Right lobe of liver (tissue), 6 donors: Measurements from ENCODE around the gene NEURL1. TPM values are rescaled to one million over a fixed set of nuclear protein-coding genes. Genes with fewer than 3 reads are reported as not detected.
A peak's percentile ranks its signal among the peaks of the same experiment; 100 is the strongest.

Source experiments
- ATAC-seq, 4 donors: fragments of 200-7000 bp; cut with Tn5 transposase; one replicate each; pipeline ENCODE4 v1.9.1; 2020; ENCODE audit warnings: mild to moderate bottlenecking in 4 of 4, moderate library complexity in 4 of 4
- DNase-seq, 3 donors: peaks; one replicate each; pipeline ENCODE4 v3.0.0-alpha.2; 2020
- H3K27ac ChIP-seq, 3 donors: fragments of 200-600 bp; one replicate each; pipeline ENCODE4 v1.8.0; 2022
- H3K27me3 ChIP-seq, 2 donors: fragments of 200-600 bp; one replicate each; pipeline ENCODE4 v1.8.0; 2022
- H3K36me3 ChIP-seq, 4 donors: fragments of 200-600 bp; sonication (generic) in 1 of 4; one replicate each; pipeline versions ENCODE4 v1.5.1 to v1.8.0; 2017 to 2022; ENCODE audit warnings: control low read depth in 1 of 4
- H3K4me1 ChIP-seq, 4 donors: fragments of 200-600 bp; sonication (generic) in 1 of 4; one replicate each; pipeline versions ENCODE4 v1.5.1 to v1.8.0; 2017 to 2022; ENCODE audit warnings: control low read depth in 1 of 4
- H3K4me3 ChIP-seq, 3 donors: fragments of 200-600 bp; one replicate each; pipeline ENCODE4 v1.8.0; 2022
- H3K9me3 ChIP-seq, 4 donors: fragments of 200-600 bp; sonication (generic) in 1 of 4; one replicate each; pipeline versions ENCODE4 v1.5.1 to v1.8.0; 2017 to 2022; ENCODE audit warnings: control low read depth in 1 of 4
- POLR2A ChIP-seq: fragments of 450-650 bp; IDR thresholded peaks from one replicate; pipeline ENCODE4 v1.6.1; 2017; ENCODE audit warnings: antibody characterized with exemption, mild to moderate bottlenecking
- WGBS: methylation state at CpG from one replicate; pipeline ENCODE4 v1.1.6; 2018; ENCODE audit warnings: low coverage, low lambda C conversion rate; ENCODE audit not compliant: insufficient coverage; ENCODE audit errors: missing lambda C conversion rate; 5-methylcytosine and 5-hydroxymethylcytosine counted together
- intact Hi-C, 2 donors: fragments of 100-400 bp; cut with DNase I; formaldehyde crosslinking; loops; one replicate each; pipeline versions ENCODE4 v1.11.2 to v1.14.1; 2022
- total RNA-seq, 6 experiments: library from RNA; depleted of rRNA in 2 of 6; stranded (reverse); fragments of >200 nt in 2 of 6; fragmentation: NEBNext Ultra II Directional in 3 of 6; extraction: Animal tissue kit (Norgen Biotek cat#: 25700) in 3 of 6; gene quantifications; one replicate each; pipeline versions ENCODE4 v1.1.0 to v1.2.4, GENCODE V29; 2016 to 2023
- TF ChIP-seq, protein P1 (sequence below), 4 donors: fragments of 200-600 bp in 3 of 4; fragments of 450-650 bp in 1 of 4; IDR thresholded peaks; one replicate each; pipeline versions ENCODE4 v1.5.1 to v1.8.0; 2016 to 2022; ENCODE audit warnings: antibody characterized with exemption in 4 of 4, mild to moderate bottlenecking in 2 of 4
- donor health status: DM: no; HTN: yes; CAD: no.
- donor health status: DM: no; HTN: no; CAD: no.
- donor health status: DM: no; HTN: no; CAD: no.
- donor health status: DM: no; HTN: yes; CAD: no.
- donor health status: DM: no; HTN: yes; CAD: no.

The NEURL1 gene
- total RNA-seq, 6 experiments from 2014 or later: 0.10 to 1.6 (median 0.83) TPM; not detected in 1

DNA sequence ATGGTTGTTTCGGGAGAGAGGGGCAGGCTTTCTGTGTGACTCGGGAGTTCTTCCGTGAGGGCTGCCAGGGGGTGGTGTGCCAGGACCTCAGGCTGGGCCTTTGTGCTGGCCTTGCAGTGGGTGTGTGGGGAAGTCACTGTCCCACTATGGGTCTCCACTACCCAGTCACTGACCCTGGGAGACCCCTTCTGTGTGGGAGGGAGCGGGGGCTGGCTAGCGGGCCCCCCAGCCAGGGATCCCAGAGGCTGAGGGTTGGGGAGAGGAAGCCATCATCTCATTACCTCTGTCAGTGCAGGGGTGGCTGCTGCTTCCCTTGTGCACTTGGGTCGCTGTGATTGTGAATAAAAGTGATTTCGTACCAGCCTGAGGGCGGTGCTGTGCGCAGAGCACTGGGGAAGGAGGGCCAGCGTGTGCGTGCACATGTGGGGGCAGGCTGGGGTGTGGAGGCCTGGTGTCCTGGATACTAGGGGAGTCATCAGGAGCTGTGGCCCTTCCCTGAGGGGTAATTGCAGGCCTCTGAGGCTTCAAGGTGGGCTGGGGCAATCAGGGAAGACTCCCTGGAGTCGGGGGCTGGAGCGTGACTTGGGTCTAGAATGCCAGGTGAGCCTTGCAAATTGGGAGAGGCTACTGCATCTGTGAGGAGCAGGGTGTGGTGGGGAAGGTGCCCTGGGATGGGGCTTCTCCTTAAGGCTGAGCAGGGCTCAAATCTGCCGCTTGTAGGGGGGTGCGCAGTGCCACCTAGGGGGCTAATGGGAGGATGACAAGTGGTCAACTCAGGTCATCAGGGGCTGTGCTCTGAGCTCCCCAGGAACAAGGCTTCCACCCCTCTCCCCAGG is 98.9 kb downstream of the NEURL1 start:
- Histone ChIP-seq H3K9me3 (no peaks in the 10 kb centered on the region), H3K4me3 (no peak overlapping the region), H3K27ac (no peak overlapping the region), H3K36me3 (no peaks in the 10 kb centered on the region), H3K4me1 (peaks cover 0 to 7% (median 0%) of the 10 kb centered on the region in 4 donors), H3K27me3 (no peaks in the 10 kb centered on the region)
- WGBS: 78% methylated on average over 5 of the region's 15 CpGs
- intact Hi-C loops: loop anchor here in 1 of 2 donors (5.0 kb wide), 1 partner anchor 175 kb away; no protein-coding TSS in a partner anchor
- peak in 1 of 3 donors; percentile 47 for DNase-seq
- ATAC-seq: peak; percentile 67 to 73 (median 70)
- TF ChIP-seq, protein P1, sequence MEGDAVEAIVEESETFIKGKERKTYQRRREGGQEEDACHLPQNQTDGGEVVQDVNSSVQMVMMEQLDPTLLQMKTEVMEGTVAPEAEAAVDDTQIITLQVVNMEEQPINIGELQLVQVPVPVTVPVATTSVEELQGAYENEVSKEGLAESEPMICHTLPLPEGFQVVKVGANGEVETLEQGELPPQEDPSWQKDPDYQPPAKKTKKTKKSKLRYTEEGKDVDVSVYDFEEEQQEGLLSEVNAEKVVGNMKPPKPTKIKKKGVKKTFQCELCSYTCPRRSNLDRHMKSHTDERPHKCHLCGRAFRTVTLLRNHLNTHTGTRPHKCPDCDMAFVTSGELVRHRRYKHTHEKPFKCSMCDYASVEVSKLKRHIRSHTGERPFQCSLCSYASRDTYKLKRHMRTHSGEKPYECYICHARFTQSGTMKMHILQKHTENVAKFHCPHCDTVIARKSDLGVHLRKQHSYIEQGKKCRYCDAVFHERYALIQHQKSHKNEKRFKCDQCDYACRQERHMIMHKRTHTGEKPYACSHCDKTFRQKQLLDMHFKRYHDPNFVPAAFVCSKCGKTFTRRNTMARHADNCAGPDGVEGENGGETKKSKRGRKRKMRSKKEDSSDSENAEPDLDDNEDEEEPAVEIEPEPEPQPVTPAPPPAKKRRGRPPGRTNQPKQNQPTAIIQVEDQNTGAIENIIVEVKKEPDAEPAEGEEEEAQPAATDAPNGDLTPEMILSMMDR (IDR thresholded peaks at IDR 0.05): peak; percentile 42 to 58 (median 56)
- TF ChIP-seq POLR2A: no peak

- TF ChIP-seq, protein P1 (IDR thresholded peaks at IDR 0.05): no peak
- TF ChIP-seq POLR2A: no peak
- Histone ChIP-seq H3K27me3 (no peaks in the 10 kb centered on the region), H3K27ac (no peak overlapping the region), H3K4me1 (peaks cover 0 to 7% (median 0%) of the 10 kb centered on the region in 4 donors), H3K9me3 (no peaks in the 10 kb centered on the region), H3K36me3 (no peaks in the 10 kb centered on the region), H3K4me3 (no peak overlapping the region)
- 74% methylated on average over 3 of the region's 3 CpGs for WGBS
- DNase-seq (no peak), ATAC-seq (no peak)
- intact Hi-C loops: loop anchor here in 1 of 2 donors (5.0 kb wide), 1 partner anchor 176 kb away; no protein-coding TSS in a partner anchor
These were observed 99.6 kb downstream of the NEURL1 start for GRCh38 chr10:103593022-103593570.

- no peaks in the 10 kb centered on the region for H3K9me3 ChIP-seq
- intact Hi-C loops: no loop called here
- TF ChIP-seq, protein P1 (IDR thresholded peaks at IDR 0.05): no peak
- TF ChIP-seq POLR2A: no peak
- 82% methylated on average over 3 of the region's 4 CpGs for WGBS
- no peaks in the 10 kb centered on the region for H3K27me3 ChIP-seq
- ATAC-seq (no peak), DNase-seq (no peak)
- no peak overlapping the region for H3K4me3 ChIP-seq
- H3K36me3 ChIP-seq: no peaks in the 10 kb centered on the region
- H3K4me1 ChIP-seq: no peaks in the 10 kb centered on the region
- H3K27ac ChIP-seq: no peak overlapping the region
These were observed 102.6 kb downstream of the NEURL1 start for GRCh38 chr10:103595933-103596726.

GRCh38 chr10:103597003-103597402 is 103.5 kb downstream of the NEURL1 start:
- Histone ChIP-seq H3K4me1 (no peaks in the 10 kb centered on the region), H3K9me3 (no peaks in the 10 kb centered on the region), H3K4me3 (no peak overlapping the region), H3K27ac (no peak overlapping the region), H3K27me3 (no peaks in the 10 kb centered on the region), H3K36me3 (no peaks in the 10 kb centered on the region)
- intact Hi-C loops: no loop called here
- TF ChIP-seq, protein P1 (IDR thresholded peaks at IDR 0.05): no peak
- no peak for TF ChIP-seq POLR2A
- DNase-seq (no peak), ATAC-seq (no peak)
- WGBS: 84% methylated on average over 4 of the region's 6 CpGs
